ENCODE results near the gene ACSF3. TPM values are rescaled to one million over a fixed set of nuclear protein-coding genes. Genes with fewer than 3 reads are reported as not detected.

Gene ACSF3
- total and polyA plus RNA-seq, 2 of the 4 experiments (the other 2 are of a cell fraction): 9.5 to 14.2 TPM

GRCh38 chr16:89198417-89199240 lies 105.0 kb downstream of the ACSF3 start:
- H3K9me3 ChIP-seq (ENCODE audit: control insufficient read depth, insufficient read depth, low read length): peaks cover 8% of the 10 kb centered on the region
- TF ChIP-seq MAFK (IDR thresholded peaks at IDR 0.05; ENCODE audit: low read depth, low read length) (no peak), POLR2A (IDR thresholded peaks at IDR 0.05; ENCODE audit: low read depth, low read length) (no peak), FOS (IDR thresholded peaks at IDR 0.05; ENCODE audit: low read depth, low read length) (no peak), RAD21 (IDR thresholded peaks at IDR 0.05; ENCODE audit: low read length) (no peak), MXI1 (IDR thresholded peaks at IDR 0.05; ENCODE audit: borderline replicate concordance, low read depth, low read length) (no peak), NFE2L2 (IDR thresholded peaks at IDR 0.05; ENCODE audit: low read depth, low read length) (no peak), ELK1 (IDR thresholded peaks at IDR 0.05; ENCODE audit: borderline replicate concordance, low read depth, low read length) (no peak), CTCF (conservative IDR thresholded peaks at IDR 0.05; ENCODE audit: low read depth, low read length) (no peak), CHD1 (IDR thresholded peaks at IDR 0.05; ENCODE audit: low read depth, low read length) (no peak), SMC3 (IDR thresholded peaks at IDR 0.05; ENCODE audit: low read depth, low read length) (no peak), RCOR1 (IDR thresholded peaks at IDR 0.05; ENCODE audit: insufficient replicate concordance, low read length) (no peak), BHLHE40 (IDR thresholded peaks at IDR 0.05; ENCODE audit: low read depth, low read length) (no peak)
- DNase-seq: no peak
- H2AK9ac ChIP-seq (replicated peaks; ENCODE audit: low read depth, low read length, poor library complexity): no peak overlapping the region
- no peak overlapping the region for H4K8ac ChIP-seq (ENCODE audit: low read depth in 2 of 2, low read length in 2 of 2)
- peak overlapping the region; percentile 19 for H2AFZ ChIP-seq (replicated peaks; ENCODE audit: low read length, poor library complexity)
- no peak overlapping the region for H3K18ac ChIP-seq (ENCODE audit: low read depth, low read length)
- no peak overlapping the region for H3K14ac ChIP-seq (replicated peaks; ENCODE audit: low read depth, low read length)
- no peak overlapping the region for H3K4ac ChIP-seq (ENCODE audit: low read depth, low read length)
- no peak overlapping the region for H2AK5ac ChIP-seq (ENCODE audit: low read depth, low read length)
- H4K91ac ChIP-seq (ENCODE audit: insufficient read depth, low read depth, low read length): no peak overlapping the region
- no peak overlapping the region for H4K5ac ChIP-seq (ENCODE audit: low read depth, low read length)
- no peaks in the 10 kb centered on the region for H3K9me1 ChIP-seq (ENCODE audit: insufficient read depth, low read length)
- no peak overlapping the region for H2BK120ac ChIP-seq (ENCODE audit: low read depth, low read length)
- H3K79me1 ChIP-seq (ENCODE audit: low read depth in 1 of 2, low read length in 2 of 2): no peaks in the 10 kb centered on the region
- ChIA-PET POLR2A (ENCODE audit: unreplicated experiment) (interaction anchor here (0.5 kb wide), 1 partner anchor 605 kb away, joined by 11 read pairs; no protein-coding TSS in a partner anchor), CTCF (no interaction called here)
- peaks cover 7% of the 10 kb centered on the region for H3K4me1 ChIP-seq (ENCODE audit: control insufficient read depth, insufficient read depth, low read length)
- peaks cover 35% of the 10 kb centered on the region for H3K27me3 ChIP-seq (ENCODE audit: control insufficient read depth, insufficient read depth, low read length)
- no peak overlapping the region for H3K4me2 ChIP-seq (ENCODE audit: low read depth, low read length)
- H4K20me1 ChIP-seq (ENCODE audit: insufficient read depth, low read length): peaks cover 7% of the 10 kb centered on the region
- H2BK5ac ChIP-seq (ENCODE audit: low read depth, low read length, poor library complexity, severe bottlenecking): no peak overlapping the region
- in situ Hi-C loops (cut with MboI; ENCODE audit: low sequenced_read_pairs): no loop called here
- no TSS peak for BruUV-seq (replicated peaks)
- no peak for ATAC-seq (ENCODE audit: low read depth)
- no peak overlapping the region for H3K4me3 ChIP-seq (ENCODE audit: insufficient read depth, low read depth, low read length)
- 64% methylated on average over 3 of the region's 28 CpGs; no CpG with 5 or more reads in 1 of the 2 experiments for WGBS, 2 experiments (ENCODE audit: extremely low coverage in 2 of 2, insufficient read length in 1 of 2)
- H3K36me3 ChIP-seq (ENCODE audit: control insufficient read depth, insufficient read depth, low read length): no peaks in the 10 kb centered on the region
- no peak overlapping the region for H3K9ac ChIP-seq (ENCODE audit: low read depth, low read length)
- H2BK15ac ChIP-seq (ENCODE audit: low read depth, low read length): no peak overlapping the region
- H3K56ac ChIP-seq (ENCODE audit: extremely low read depth, insufficient read depth, low read length): no peak overlapping the region
- dilution Hi-C loops (cut with HindIII; ENCODE audit: low sequenced_read_pairs, unreplicated experiment): no loop called here
- H3K27ac ChIP-seq (ENCODE audit: insufficient read depth, low read length): no peak overlapping the region
- no peak overlapping the region for H3K23ac ChIP-seq (ENCODE audit: low read depth, low read length)
- H2BK20ac ChIP-seq (ENCODE audit: low read depth, low read length): no peak overlapping the region
- intact Hi-C loops (cut with micrococcal nuclease): no loop called here
